Suprapubic skin (tissue), 4 donors: Measurements from ENCODE around the gene MAP2K6.

ENCODE experiments used
- CTCF ChIP-seq, 2 donors: fragments of 200-600 bp in 1 of 2; fragments of 450-650 bp in 1 of 2; sonication (generic) in 1 of 2; IDR thresholded peaks; one replicate each; pipeline ENCODE4 v1.5.1; 2016 to 2019; ENCODE audit warnings: antibody characterized with exemption in 2 of 2, mild to moderate bottlenecking in 1 of 2, moderate library complexity in 1 of 2
- EP300 ChIP-seq: sonication (generic); formaldehyde crosslinking; IDR thresholded peaks from one replicate; pipeline ENCODE4 v1.6.1; 2017; ENCODE audit warnings: antibody characterized with exemption
- POLR2A ChIP-seq, 2 donors: fragments of 450-650 bp; IDR thresholded peaks; one replicate each; pipeline ENCODE4 v1.6.1; 2017; ENCODE audit warnings: antibody characterized with exemption in 2 of 2, mild to moderate bottlenecking in 2 of 2, moderate library complexity in 2 of 2
- POLR2AphosphoS5 ChIP-seq, 3 donors: sonication (generic); formaldehyde crosslinking; IDR thresholded peaks; one replicate each; pipeline ENCODE4 v1.6.1; 2017; ENCODE audit warnings: antibody characterized with exemption in 3 of 3

DNA sequence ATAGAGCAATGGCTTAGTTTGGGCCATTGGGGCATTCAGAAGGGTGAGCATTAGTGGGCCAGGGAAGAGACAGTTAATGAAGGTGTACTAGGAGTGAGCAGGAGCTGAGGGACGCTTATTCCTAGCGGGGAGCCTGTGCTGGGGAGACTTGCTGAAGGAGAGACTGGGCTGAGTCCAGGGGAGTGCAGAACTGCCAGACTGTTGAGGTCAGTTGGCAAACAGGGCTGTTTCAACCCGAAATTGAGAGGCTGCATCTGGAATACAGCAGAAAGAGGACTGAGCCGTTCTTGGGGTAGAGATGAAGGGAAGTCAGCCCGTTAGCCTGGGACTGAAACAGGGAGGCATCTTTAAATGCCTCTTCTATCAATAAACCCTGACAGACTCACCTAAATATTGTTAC lies 33.2 kb downstream of the MAP2K6 start:
- no peak for TF ChIP-seq CTCF (IDR thresholded peaks at IDR 0.05)
- TF ChIP-seq EP300 = no peak
- no peak for TF ChIP-seq POLR2A (IDR thresholded peaks at IDR 0.05)
- TF ChIP-seq POLR2AphosphoS5 (IDR thresholded peaks at IDR 0.05) = no peak
